ENCODE results near the gene RPS6KA3.
A peak's percentile ranks its signal among the peaks of the same experiment; 100 is the strongest.
"Not testable (repeated sequence)": the region's sequence is repeated elsewhere in the genome, so short reads cannot be mapped to it uniquely, and the experiment has no call there.

The RPS6KA3 gene

DNA sequence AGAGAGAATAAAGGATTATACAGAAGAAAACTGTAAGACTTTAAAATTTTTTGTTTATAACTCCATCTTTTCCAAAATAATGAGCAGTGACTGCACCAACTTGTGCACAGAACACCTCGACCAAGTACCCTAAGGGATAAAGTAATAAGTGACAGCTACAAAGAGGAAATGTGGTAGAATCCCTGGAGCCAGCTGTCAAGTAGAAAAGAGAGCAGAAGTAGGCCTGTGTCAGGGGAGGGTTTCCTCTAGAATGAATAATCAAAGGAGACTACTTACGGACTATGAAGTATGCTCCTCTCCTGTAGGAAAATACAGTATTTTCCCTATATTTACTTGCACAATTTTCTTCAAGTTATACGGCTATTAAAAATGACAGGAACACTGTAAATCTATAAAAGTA is 126.3 kb downstream of the RPS6KA3 start:
- no peak for DNase-seq

DNA sequence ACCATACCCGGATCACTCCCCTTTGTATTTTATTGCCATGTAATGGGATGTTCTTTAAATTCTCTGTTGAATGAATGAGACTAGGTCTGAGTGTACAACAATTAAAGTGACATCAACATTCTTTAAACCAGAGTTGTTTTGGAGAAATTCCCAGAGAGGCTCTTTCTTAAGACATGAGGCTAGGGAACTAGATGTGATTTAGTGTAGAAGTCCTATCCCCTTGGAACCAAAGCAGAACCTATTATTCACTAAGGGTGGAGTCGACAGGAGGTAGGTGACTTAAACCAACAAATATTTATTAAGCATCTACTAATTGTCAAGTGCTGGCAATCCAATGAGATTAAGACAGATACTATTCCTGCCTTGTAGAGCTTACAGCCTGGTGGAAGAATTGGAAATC is 126.7 kb downstream of the RPS6KA3 start:
- no peak for DNase-seq

DNA sequence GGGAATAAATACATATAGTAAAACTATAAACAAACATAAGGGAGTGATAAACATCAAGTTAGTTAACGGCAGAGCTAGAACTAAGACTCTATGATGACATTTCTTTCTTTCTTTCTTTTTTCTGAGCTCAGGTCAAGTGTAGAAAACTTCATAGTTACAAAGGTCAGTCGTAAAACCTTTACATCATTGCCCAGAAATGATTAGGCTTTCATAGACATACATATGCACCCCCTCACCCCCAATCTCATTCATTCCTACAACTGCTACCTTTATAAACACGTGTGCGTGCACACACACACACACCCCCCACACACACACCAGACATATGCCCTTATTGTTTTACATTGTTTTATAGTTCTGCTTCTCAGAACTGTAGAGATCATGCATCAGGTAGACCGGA is 130.8 kb downstream of the RPS6KA3 start:
- DNase-seq: no peak

DNA sequence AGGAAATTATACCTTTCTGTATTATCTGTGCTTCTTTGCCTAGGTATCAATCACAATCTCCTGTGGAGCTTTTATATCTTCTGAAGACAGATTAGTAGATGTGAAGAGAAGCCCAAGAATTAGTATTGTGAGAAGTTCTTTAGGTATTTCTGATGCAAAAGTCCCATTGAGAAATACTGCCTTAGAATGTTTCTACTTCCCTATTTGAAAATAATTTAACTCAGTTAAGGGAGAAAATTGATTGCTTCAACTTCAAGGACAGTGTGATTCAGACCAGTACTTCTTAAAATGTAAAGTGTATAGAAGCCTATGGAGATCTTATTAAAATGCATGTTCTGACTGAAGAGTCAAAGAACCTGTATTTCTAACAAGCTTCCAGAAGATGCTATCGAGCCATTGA is 134.0 kb downstream of the RPS6KA3 start:
- no peak for DNase-seq

DNA sequence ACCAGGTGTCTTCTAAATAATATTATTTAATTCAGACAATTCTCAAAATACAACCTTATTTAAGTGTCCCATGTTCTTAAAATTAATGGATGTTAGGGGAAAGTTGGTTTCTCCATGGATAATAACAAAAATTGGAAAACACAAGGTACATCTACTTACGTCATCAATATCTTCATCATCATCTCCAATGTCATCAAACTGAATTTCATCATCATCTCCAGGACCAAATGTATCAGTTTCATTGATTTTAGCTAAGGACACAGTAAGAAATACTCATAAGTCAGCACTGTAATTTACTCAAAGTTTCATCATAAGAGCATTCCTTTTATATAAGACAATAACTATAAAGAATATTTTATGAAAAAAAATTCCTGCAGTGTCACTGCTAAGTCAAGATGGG is 136.4 kb downstream of the RPS6KA3 start:
- no peak for DNase-seq

DNA sequence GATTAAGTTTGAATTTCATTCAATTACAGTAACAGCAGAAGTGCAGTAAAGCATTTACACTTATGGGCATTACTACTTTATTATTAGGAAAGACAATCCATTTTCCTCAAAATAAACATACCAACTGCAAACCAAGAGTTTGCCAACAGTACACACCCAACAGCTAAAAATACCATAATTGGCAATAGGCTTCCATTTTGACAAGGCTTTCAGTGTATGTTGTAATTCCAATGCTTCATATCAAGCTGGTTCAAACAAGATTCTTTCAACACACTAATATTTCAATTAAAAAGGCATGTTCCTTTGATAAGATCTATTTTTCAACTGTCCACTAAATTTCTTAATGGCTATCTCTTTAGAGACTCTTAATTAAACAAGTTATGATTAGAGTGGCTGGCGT is 137.2 kb downstream of the RPS6KA3 start:
- DNase-seq: no peak

DNA sequence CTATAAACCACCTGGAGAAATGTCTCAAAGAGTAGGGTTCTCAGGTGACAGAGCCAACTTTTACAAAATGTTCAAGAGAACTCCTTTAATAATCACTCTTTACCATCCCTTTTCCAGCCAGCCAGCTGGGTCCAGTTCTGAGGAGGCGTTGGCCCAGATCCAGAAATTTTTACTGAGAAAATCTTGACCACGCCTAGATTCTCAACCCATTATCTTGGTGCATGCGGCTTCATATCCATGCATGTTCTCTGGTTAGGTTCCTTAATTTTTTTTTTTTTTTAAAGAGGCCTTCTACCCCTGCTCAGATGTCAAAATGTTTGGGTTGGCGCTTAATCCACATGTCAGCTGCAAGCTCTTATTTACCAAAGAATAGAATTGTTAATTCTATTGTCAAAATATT is 138.0 kb downstream of the RPS6KA3 start:
- DNase-seq: no peak

DNA sequence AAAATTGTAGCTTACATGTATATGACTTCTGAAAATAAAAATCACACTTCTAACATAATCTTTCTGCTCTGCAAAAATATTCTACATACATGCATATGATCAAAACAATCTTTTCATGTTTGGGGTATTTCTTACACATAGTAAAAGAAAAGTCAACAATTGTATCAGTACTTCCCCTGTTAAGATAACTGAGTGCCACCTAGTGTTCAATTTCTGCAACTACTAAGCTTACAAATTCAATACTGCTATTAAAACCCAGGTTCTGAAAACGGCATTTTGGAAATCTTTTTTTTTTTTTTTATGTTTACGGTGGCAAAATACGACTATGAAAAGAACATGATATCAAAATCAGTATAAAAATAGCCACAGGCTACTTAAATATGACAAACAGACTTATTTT is 139.3 kb downstream of the RPS6KA3 start:
- not testable (repeated sequence) for DNase-seq

DNA sequence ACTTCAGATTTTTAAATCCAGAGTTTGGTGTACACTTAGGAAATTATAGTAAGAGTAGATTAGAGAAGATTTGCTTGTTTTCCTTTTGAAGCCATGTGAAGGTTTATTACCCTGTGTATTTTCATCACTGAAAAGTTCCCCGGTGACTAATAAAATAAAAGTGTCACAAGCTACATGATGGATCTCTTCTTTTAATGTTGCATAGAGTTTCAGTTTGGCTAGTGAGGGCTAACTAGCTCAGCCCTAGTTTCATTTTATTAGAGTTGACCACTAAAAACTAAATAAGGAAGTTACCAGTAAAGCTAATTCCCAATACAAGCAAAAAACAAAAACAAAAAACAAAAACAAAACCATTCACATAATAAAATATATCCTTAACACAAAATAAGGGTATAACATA is 139.9 kb downstream of the RPS6KA3 start:
- not testable (repeated sequence) for DNase-seq

DNA sequence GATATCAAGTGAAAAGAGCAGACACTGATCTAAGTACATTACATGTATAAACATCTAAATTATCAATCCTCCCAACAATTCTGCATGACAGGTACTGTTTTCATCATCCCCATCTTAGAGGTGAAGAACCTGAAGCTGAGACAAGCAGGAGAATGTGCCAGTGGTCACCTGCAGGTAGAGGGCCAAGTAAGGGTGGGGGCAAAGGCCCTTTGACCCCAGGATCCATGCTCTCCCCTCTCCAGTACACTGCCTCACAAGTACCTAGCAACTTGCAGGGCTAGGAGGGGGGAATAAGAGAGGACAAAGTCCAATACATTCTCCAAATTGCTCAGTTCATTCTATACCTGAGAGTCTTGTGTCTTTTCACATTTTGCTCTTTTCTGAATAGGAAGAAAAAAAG is 141.7 kb downstream of the RPS6KA3 start:
- DNase-seq: no peak

DNA sequence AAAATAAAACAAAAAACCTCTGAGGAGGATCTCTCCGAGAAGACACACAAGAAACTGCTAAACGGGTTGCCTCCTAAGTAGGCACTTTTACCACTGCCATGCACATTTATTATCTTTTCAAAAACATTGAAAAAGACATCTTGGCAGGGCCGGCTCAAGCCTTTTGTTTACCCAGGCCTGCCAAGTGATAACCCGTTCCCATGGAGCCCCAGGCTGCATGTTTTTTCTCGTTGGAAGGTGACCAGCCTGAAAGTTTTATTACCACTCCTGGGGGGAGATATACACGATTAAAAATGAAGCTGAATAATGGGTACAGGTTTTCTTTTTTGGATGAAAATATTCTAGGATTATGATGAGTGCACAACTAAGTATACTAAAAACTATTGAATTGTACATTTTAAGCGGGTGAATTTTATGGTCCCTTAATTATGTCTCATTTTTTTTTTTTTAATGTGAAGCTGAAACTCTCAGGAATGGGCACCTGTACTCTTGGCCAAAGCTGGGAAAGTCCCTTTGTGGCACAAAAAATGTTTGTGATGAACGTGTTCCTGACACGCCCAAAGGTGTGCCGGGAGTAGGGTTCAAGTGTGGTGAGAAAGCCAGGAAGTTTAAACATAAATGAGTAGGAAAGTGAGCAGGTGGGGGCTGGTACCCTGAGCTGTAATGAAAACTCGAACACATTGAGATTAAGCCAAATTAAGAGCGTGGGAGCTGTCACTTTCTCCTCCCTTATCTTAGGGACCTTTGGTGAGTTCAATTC is 148.5 kb downstream of the RPS6KA3 start:
- peak; percentile 18 for DNase-seq

DNA sequence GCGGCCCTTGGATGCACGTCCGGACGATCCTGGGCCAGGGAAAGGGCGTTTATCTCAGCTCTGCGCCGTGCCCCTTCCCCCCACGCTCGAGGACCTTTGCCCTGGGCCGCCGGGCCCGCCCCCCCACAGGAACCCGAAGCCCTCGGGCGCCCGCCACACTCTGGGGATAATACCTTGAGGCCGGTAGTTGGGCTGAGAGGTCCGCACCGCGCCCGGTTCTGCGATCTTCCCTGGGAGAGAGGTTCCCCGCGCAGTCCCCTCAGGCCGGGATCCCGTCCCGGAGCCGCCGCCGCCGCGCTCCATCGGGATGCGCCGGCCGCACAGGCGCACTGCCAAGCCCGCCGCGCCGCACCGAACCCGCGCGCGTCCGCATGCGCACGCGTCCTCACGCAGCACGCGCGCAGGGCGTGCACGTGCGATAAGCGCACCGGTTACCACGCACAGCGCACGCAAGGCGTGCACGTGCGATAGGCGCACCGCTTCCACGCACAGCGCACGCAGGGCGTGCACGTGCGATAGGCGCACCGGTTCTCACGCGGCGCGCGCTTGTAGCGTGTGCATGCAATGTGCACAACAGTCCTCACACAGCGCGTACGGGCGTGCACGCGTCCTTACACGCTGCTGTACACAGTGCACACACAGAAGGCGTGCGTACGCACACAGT is 150.0 kb downstream of the RPS6KA3 start, which contains the start of gene MAP7D2:
Gene MAP7D2, minus strand, starts transcription at position 331 of the 664 bp plus-strand sequence. Its CDS starts 28 bp downstream, at position 303.
- DNase-seq: no peak

DNA sequence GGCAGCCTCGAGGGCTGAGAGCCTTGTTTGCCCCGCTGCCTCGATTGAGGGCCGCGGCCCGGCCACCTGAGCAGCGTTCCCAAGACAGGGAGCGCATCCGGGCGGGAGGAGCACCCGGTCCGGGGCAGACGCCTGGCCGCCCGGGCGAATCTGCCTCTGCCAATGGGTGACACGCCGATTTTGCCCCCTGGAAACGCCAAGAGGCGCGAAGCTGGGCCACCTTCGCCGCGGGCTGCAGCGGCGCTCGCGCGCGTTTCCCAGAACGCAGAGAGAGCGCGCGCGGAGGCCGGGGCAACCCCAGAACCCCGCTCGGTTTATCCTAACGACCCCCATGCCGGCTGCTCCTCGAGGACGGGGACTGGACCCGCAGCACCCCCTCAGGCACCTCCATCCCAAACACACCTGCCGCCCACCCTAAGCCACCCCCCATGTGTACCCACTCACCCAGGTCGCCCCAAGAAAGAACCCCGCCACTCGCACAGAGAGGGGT is 150.6 kb downstream of the RPS6KA3 start:
- DNase-seq: no peak

DNA sequence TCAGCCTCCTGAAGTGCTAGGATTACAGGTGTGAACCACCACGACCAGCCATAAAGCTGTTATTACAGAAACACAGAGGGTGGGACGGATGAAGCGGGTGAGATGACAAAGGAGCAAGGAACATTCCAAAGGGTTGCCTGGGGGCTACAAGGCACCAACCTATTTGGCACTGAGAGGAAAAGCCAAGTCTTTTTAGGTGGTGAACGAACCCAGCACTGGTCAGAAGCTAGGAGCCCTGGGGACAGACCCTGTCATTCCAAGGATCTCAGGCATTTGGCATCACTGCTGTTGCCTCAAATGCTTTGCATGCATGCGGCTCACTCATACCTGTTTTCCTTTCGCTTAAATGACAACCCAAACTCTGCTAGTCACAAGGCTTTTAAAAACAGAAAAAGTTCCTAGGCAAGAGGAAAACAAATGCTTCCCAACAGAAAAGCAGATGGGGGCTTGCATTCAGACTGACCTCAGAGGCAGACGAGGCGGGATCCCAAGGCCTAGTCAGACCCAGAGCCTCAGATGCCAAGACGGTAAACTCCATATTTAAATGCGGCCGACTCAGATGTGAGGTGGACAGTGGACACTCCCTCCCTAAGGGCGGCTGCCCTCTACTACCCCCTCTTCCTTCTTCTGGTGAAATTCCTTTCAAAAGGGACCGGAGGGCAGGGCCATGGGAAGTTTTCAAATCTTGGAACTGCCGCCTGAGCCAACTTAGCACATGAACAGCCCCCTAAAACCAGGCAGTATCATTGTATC is 154.5 kb downstream of the RPS6KA3 start:
- DNase-seq: no peak

DNA sequence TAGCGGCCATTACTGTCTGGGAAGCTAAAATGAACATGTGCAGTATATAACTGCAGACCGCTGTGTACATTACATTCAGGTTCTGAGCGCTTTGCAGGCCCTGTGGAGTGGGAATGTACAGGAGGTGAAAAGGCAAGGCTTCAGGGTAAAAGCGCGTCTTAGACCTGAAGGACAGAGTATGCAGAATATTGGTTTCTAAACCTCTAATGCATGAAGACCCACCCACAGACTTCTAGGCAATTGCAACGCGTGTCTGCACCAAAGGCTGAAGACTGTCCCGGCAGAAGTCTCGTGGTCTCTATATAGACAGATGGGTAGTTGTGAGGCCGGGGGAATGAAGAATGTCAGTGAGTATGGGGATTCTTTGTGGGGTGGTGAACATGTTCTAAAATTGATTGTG is 155.4 kb downstream of the RPS6KA3 start:
- DNase-seq: no peak

DNA sequence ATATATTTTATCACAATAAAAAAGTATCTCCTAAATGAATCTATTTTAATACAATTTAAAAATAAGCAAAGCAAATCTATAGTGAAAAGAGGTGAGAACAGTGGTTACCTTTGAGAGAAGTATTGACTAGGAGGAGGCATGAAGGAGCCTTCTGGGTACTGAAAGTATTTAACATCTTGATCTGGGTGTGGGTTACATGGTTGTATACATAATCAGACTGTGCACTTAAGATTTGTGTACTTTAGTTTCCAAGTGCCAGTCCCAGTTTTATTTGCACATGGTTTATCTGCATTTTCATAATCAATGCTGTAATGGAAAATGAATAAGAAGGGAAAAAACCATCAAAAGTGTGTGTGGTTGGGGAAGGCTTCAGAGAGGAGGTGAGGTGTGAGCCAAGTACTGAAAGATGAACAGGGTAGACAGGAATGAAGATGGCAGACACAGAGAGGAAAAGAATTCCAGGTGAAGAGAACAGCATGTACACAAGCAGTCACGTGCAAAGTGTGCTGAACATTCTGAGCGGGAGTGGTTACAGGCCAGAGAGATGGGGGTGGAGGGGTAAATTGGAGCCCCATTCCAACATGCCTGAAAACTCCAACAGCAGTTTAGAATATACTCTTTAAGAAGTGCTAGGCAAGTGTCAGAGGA is 164.7 kb downstream of the RPS6KA3 start:
- DNase-seq: no peak

Data from NCI-H1105 treated with DMSO at 0.1 percent for 48 hours (cell line).